Activated T-cell treated with anti-CD3 and anti-CD28 coated beads, Interleukin-2, amount 50 U/mL, for 72 hours (primary cell): ENCODE data around the gene MTG2. TPM values are rescaled to one million over a fixed set of nuclear protein-coding genes. Genes with fewer than 3 reads are reported as not detected.

Source experiments
- ATAC-seq, 2 donors: fragments of 150-1000 bp; cut with Tn5 transposase; replicated peaks in 1 of 2; 2 replicates each; pipeline ENCODE4 v1.10.0; 2021; ENCODE audit warnings: moderate library complexity in 2 of 2, mild to moderate bottlenecking in 1 of 2
- DNase-seq, 2 donors: peaks; one replicate each; pipeline ENCODE4 v3.0.0; 2021 to 2022; ENCODE audit warnings: mixed read lengths in 1 of 2
- H3K27ac Mint-ChIP-seq: one replicate; pipeline ENCODE4 v1.8.0; 2022; ENCODE audit warnings: mild to moderate bottlenecking, moderate library complexity, mixed read lengths
- H3K27me3 Mint-ChIP-seq: one replicate; pipeline ENCODE4 v1.8.0; 2022; ENCODE audit warnings: low read depth, mixed read lengths
- H3K36me3 Mint-ChIP-seq, 2 donors: one replicate each; pipeline ENCODE4 v1.8.0; 2022; ENCODE audit warnings: mixed read lengths in 2 of 2, mild to moderate bottlenecking in 1 of 2; ENCODE audit not compliant: insufficient read depth in 2 of 2
- H3K4me1 Mint-ChIP-seq: one replicate; pipeline ENCODE4 v1.8.0; 2022; ENCODE audit warnings: low read depth, mixed read lengths
- H3K4me3 Mint-ChIP-seq, 2 donors: one replicate each; pipeline ENCODE4 v1.8.0; 2022; ENCODE audit warnings: mild to moderate bottlenecking in 2 of 2, mixed read lengths in 2 of 2, moderate library complexity in 2 of 2
- H3K9me3 Mint-ChIP-seq, 2 donors: one replicate each; pipeline ENCODE4 v1.8.0; 2022; ENCODE audit warnings: mixed read lengths in 2 of 2
- total RNA-seq, 2 donors: library from RNA; stranded (reverse); gene quantifications; one replicate each; pipeline ENCODE4 v1.2.3, GENCODE V29; 2022

Gene MTG2
- total RNA-seq, 2 donors from 2014 or later = 28.3 to 48.2 TPM

GRCh38 chr20:62201173-62202082 lies 18.6 kb downstream of the MTG2 start:
- H3K27me3 Mint-ChIP-seq = no peaks in the 10 kb centered on the region
- H3K4me1 Mint-ChIP-seq = no peaks in the 10 kb centered on the region
- no peak for ATAC-seq
- no peaks in the 10 kb centered on the region for H3K9me3 Mint-ChIP-seq
- H3K27ac Mint-ChIP-seq = no peak overlapping the region
- peaks cover 3 to 14% of the 10 kb centered on the region in 2 donors for H3K36me3 Mint-ChIP-seq
- no peak overlapping the region for H3K4me3 Mint-ChIP-seq
- DNase-seq = no peak

GRCh38 chr20:62202083-62202395 lies 19.2 kb downstream of the MTG2 start:
- Mint-ChIP-seq H3K4me1 (no peaks in the 10 kb centered on the region), H3K4me3 (no peak overlapping the region), H3K27me3 (no peaks in the 10 kb centered on the region), H3K36me3 (peaks cover 3 to 14% of the 10 kb centered on the region in 2 donors), H3K9me3 (no peaks in the 10 kb centered on the region), H3K27ac (no peak overlapping the region)
- ATAC-seq (no peak), DNase-seq (no peak)

- Mint-ChIP-seq H3K4me3 (no peak overlapping the region), H3K4me1 (no peaks in the 10 kb centered on the region), H3K27ac (no peak overlapping the region), H3K9me3 (no peaks in the 10 kb centered on the region), H3K27me3 (no peaks in the 10 kb centered on the region), H3K36me3 (peaks cover 3 to 14% of the 10 kb centered on the region in 2 donors)
- no peak for ATAC-seq
- no peak for DNase-seq
Measured at GRCh38 chr20:62202676-62203377, 20.0 kb downstream of the MTG2 start.

- Mint-ChIP-seq H3K4me3 (no peak overlapping the region), H3K27me3 (no peaks in the 10 kb centered on the region), H3K9me3 (no peaks in the 10 kb centered on the region), H3K27ac (no peak overlapping the region), H3K4me1 (no peaks in the 10 kb centered on the region), H3K36me3 (peaks cover 3 to 14% of the 10 kb centered on the region in 2 donors)
- no peak for ATAC-seq
- no peak for DNase-seq
Measured at GRCh38 chr20:62203378-62204030, 20.7 kb downstream of the MTG2 start.

GRCh38 chr20:62205618-62206387 lies 23.0 kb downstream of the MTG2 start:
- H3K4me3 Mint-ChIP-seq = no peak overlapping the region
- H3K27ac Mint-ChIP-seq = no peak overlapping the region
- ATAC-seq (no peak), DNase-seq (no peak)
- no peaks in the 10 kb centered on the region for H3K9me3 Mint-ChIP-seq
- no peaks in the 10 kb centered on the region for H3K27me3 Mint-ChIP-seq
- H3K4me1 Mint-ChIP-seq = no peaks in the 10 kb centered on the region
- H3K36me3 Mint-ChIP-seq = no peaks in the 10 kb centered on the region

- Mint-ChIP-seq H3K27ac (no peak overlapping the region), H3K4me1 (no peaks in the 10 kb centered on the region), H3K4me3 (no peak overlapping the region), H3K9me3 (no peaks in the 10 kb centered on the region), H3K27me3 (no peaks in the 10 kb centered on the region), H3K36me3 (no peaks in the 10 kb centered on the region)
- ATAC-seq = no peak
- DNase-seq = no peak
Measured at GRCh38 chr20:62206388-62206775, 23.6 kb downstream of the MTG2 start.

- Mint-ChIP-seq H3K27ac (no peak overlapping the region), H3K4me1 (no peaks in the 10 kb centered on the region), H3K9me3 (no peaks in the 10 kb centered on the region), H3K36me3 (no peaks in the 10 kb centered on the region), H3K27me3 (no peaks in the 10 kb centered on the region), H3K4me3 (no peak overlapping the region)
- ATAC-seq = no peak
- no peak for DNase-seq
Measured at GRCh38 chr20:62208061-62208794, 25.4 kb downstream of the MTG2 start.

- no peak for DNase-seq
- H3K27ac Mint-ChIP-seq = no peak overlapping the region
- ATAC-seq = no peak
Measured at GRCh38 chr20:62208795-62209755, 26.2 kb downstream of the MTG2 start.

GRCh38 chr20:62209850-62210495 lies 27.1 kb downstream of the MTG2 start:
- DNase-seq (no peak), ATAC-seq (no peak)
- H3K27me3 Mint-ChIP-seq = peaks cover 7% of the 10 kb centered on the region
- no peaks in the 10 kb centered on the region for H3K4me1 Mint-ChIP-seq
- H3K4me3 Mint-ChIP-seq = no peak overlapping the region
- no peaks in the 10 kb centered on the region for H3K9me3 Mint-ChIP-seq
- H3K27ac Mint-ChIP-seq = no peak overlapping the region
- no peaks in the 10 kb centered on the region for H3K36me3 Mint-ChIP-seq

More at GRCh38 chr20:62208795-62209755, 26.2 kb downstream of the MTG2 start:
- Mint-ChIP-seq H3K27me3 (no peaks in the 10 kb centered on the region), H3K4me3 (no peak overlapping the region), H3K36me3 (no peaks in the 10 kb centered on the region), H3K4me1 (no peaks in the 10 kb centered on the region), H3K9me3 (no peaks in the 10 kb centered on the region)

- H3K9me3 Mint-ChIP-seq = no peaks in the 10 kb centered on the region
- H3K36me3 Mint-ChIP-seq = no peaks in the 10 kb centered on the region
- H3K27ac Mint-ChIP-seq = no peak overlapping the region
- H3K4me3 Mint-ChIP-seq = no peak overlapping the region
- no peaks in the 10 kb centered on the region for H3K4me1 Mint-ChIP-seq
- no peak for DNase-seq
- H3K27me3 Mint-ChIP-seq = peaks cover 12% of the 10 kb centered on the region
- ATAC-seq = no peak
Measured at GRCh38 chr20:62210496-62210855, 27.6 kb downstream of the MTG2 start.

GRCh38 chr20:62211216-62211615 lies 28.4 kb downstream of the MTG2 start:
- no peaks in the 10 kb centered on the region for H3K4me1 Mint-ChIP-seq
- H3K36me3 Mint-ChIP-seq = no peaks in the 10 kb centered on the region

More at GRCh38 chr20:62211216-62211615, 28.4 kb downstream of the MTG2 start:
- Mint-ChIP-seq H3K27ac (no peak overlapping the region), H3K4me3 (no peak overlapping the region), H3K27me3 (peaks cover 15% of the 10 kb centered on the region), H3K9me3 (no peaks in the 10 kb centered on the region)
- ATAC-seq (no peak), DNase-seq (no peak)
